HepG2 (cell line): Measurements from ENCODE around the gene TOX4. TPM values are rescaled to one million over a fixed set of nuclear protein-coding genes. Genes with fewer than 3 reads are reported as not detected.

Experiments
- AHDC1 ChIP-seq: sonication (generic); formaldehyde crosslinking; IDR thresholded peaks from 2 replicates; pipeline ENCODE4 v1.5.1; 2020; ENCODE audit warnings: mild to moderate bottlenecking, missing genetic modification reagents, borderline replicate concordance
- ELF3 ChIP-seq: IDR thresholded peaks from 2 replicates; pipeline ENCODE4 v1.6.1; 2016; ENCODE audit warnings: missing genetic modification reagents, missing compliant biosample characterization
- EP300 ChIP-seq, 3 experiments: sonication (generic) in 1 of 3; formaldehyde crosslinking in 1 of 3; IDR thresholded peaks; 2 replicates each; pipeline versions ENCODE4 v1.5.1 to v1.6.1; 2011 to 2020; ENCODE audit warnings: low read depth in 2 of 3, low read length in 2 of 3, borderline replicate concordance in 1 of 3, improper control_type of control experiment in 1 of 3, mild to moderate bottlenecking in 1 of 3, missing genetic modification reagents in 1 of 3, moderate library complexity in 1 of 3
- PATZ1 ChIP-seq: sonication (generic); formaldehyde crosslinking; IDR thresholded peaks from 2 replicates; pipeline ENCODE4 v1.4.0; 2020; ENCODE audit warnings: missing genetic modification reagents
- PRDM4 ChIP-seq: sonication (generic); formaldehyde crosslinking; IDR thresholded peaks from 2 replicates; pipeline ENCODE4 v1.9.0; 2021; ENCODE audit warnings: missing genetic modification reagents, borderline replicate concordance
- SUZ12 ChIP-seq: fragments of 150-350 bp; IDR thresholded peaks from 2 replicates; pipeline ENCODE4 v1.6.1; 2014; ENCODE audit warnings: low read depth, low read length
- ZNF101 ChIP-seq: sonication (generic); formaldehyde crosslinking; IDR thresholded peaks from 2 replicates; pipeline ENCODE4 v1.4.0; 2020; ENCODE audit warnings: mild to moderate bottlenecking, low read depth, missing genetic modification reagents, borderline replicate concordance
- polyA plus RNA-seq, 8 experiments: library from polyadenylated mRNA; depleted of rRNA in 3 of 8; stranded (reverse) in 7 of 8; unstranded in 1 of 8; fragments of >200 nt; fragmentation: Illumina TruSeq in 4 of 8; extraction: Trizol in 4 of 8; gene quantifications; 2 replicates each; pipeline versions ENCODE4 v1.2.1 to v1.2.3, GENCODE V29; 2011 to 2016; ENCODE audit warnings: low read depth in 4 of 8, missing spikeins in 1 of 8, mixed read lengths in 1 of 8; ENCODE audit not compliant: insufficient read depth in 1 of 8
- total RNA-seq, 5 experiments: library from RNA; depleted of rRNA; stranded (reverse); fragments of >200 nt; fragmentation: Illumina TruSeq; extraction: Trizol; gene quantifications; 2 replicates each; pipeline ENCODE4 v1.2.3, GENCODE V29; 2016; ENCODE audit warnings: low read depth in 1 of 5
- TF ChIP-seq, protein P1 (sequence below): sonication (generic); formaldehyde crosslinking; IDR thresholded peaks from 2 replicates; pipeline ENCODE4 v1.5.0; 2020; ENCODE audit warnings: mild to moderate bottlenecking, missing genetic modification reagents, moderate library complexity
- TF ChIP-seq, protein P2 (sequence below): sonication (generic); formaldehyde crosslinking; IDR thresholded peaks from 2 replicates; pipeline ENCODE4 v1.8.0; 2022; ENCODE audit warnings: missing genetic modification reagents, mild to moderate bottlenecking, inconsistent platforms, borderline replicate concordance
- TF ChIP-seq, protein P3 (sequence below): sonication (generic); formaldehyde crosslinking; IDR thresholded peaks from 2 replicates; pipeline ENCODE4 v1.4.0; 2020; ENCODE audit warnings: low read depth, mild to moderate bottlenecking, missing genetic modification reagents

The TOX4 gene
- total and polyA plus RNA-seq, 2 of the 13 experiments (the other 11 are each of a cell fraction or from before 2014, with no cell fraction given) = 71.8 to 163 TPM

- TF ChIP-seq EP300 (IDR thresholded peaks at IDR 0.05; ENCODE audit: low read depth in 2 of 2, low read length in 2 of 2) = 0 out of 4 replicates have a peak, but pooled peaks of 1 of the 2 experiments have one; percentile 1
- peak; percentile 75; the same call in 1 of the 2 replicates for TF ChIP-seq EP300 (CRISPR knock-in tag; IDR thresholded peaks at IDR 0.05; ENCODE audit: borderline replicate concordance)
- TF ChIP-seq, protein P1, sequence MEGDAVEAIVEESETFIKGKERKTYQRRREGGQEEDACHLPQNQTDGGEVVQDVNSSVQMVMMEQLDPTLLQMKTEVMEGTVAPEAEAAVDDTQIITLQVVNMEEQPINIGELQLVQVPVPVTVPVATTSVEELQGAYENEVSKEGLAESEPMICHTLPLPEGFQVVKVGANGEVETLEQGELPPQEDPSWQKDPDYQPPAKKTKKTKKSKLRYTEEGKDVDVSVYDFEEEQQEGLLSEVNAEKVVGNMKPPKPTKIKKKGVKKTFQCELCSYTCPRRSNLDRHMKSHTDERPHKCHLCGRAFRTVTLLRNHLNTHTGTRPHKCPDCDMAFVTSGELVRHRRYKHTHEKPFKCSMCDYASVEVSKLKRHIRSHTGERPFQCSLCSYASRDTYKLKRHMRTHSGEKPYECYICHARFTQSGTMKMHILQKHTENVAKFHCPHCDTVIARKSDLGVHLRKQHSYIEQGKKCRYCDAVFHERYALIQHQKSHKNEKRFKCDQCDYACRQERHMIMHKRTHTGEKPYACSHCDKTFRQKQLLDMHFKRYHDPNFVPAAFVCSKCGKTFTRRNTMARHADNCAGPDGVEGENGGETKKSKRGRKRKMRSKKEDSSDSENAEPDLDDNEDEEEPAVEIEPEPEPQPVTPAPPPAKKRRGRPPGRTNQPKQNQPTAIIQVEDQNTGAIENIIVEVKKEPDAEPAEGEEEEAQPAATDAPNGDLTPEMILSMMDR (CRISPR knock-in tag) = peak; percentile 53
- peak; percentile 45; the same call in 1 of the 2 replicates for TF ChIP-seq AHDC1 (CRISPR knock-in tag)
- TF ChIP-seq SUZ12 = no peak
- TF ChIP-seq, protein P2, sequence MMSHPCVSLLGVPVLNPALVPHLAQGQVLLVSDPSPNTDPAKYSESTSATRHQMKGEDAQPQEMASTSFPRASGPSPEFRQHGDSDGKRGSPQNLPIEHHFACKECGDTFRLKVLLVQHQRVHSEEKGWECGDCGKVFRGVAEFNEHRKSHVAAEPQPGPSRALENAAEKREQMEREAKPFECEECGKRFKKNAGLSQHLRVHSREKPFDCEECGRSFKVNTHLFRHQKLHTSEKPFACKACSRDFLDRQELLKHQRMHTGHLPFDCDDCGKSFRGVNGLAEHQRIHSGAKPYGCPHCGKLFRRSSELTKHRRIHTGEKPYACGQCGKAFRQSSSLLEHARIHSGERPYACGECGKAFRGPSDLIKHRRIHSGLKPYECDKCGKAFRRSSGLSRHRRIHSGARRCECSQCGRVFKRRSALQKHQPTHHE (CRISPR knock-in tag) = peak; percentile 87
- TF ChIP-seq, protein P3, sequence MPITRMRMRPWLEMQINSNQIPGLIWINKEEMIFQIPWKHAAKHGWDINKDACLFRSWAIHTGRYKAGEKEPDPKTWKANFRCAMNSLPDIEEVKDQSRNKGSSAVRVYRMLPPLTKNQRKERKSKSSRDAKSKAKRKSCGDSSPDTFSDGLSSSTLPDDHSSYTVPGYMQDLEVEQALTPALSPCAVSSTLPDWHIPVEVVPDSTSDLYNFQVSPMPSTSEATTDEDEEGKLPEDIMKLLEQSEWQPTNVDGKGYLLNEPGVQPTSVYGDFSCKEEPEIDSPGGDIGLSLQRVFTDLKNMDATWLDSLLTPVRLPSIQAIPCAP (CRISPR knock-in tag) = no peak
- peak; percentile 58 for TF ChIP-seq PATZ1 (CRISPR knock-in tag)
- peak; percentile 85; the same call in 1 of the 2 replicates for TF ChIP-seq ELF3 (CRISPR knock-in tag)
- no peak for TF ChIP-seq ZNF101 (CRISPR knock-in tag)
- TF ChIP-seq PRDM4 (CRISPR knock-in tag) = peak; percentile 16; the same call in 1 of the 2 replicates
These were observed 34.0 kb downstream of the TOX4 start, which contains the start of gene METTL3 (continued) for GRCh38 chr14:21510735-21511657.
